Kidney epithelial cell (primary cell): ENCODE data around the gene FCSK. TPM values are rescaled to one million over a fixed set of nuclear protein-coding genes. Genes with fewer than 3 reads are reported as not detected.
"Not testable (repeated sequence)": the region's sequence is repeated elsewhere in the genome, so short reads cannot be mapped to it uniquely, and the experiment has no call there.

Source experiments
- DNase-seq: peaks from one replicate; pipeline ENCODE4 v3.0.0-alpha.2; 2010; ENCODE audit warnings: low read depth
- H3K27me3 ChIP-seq: 2 replicates; pipeline ENCODE4 v1.6.0; 2011; ENCODE audit warnings: low read length; ENCODE audit not compliant: control insufficient read depth, insufficient read depth
- H3K36me3 ChIP-seq: 2 replicates; pipeline ENCODE4 v1.5.1; 2011; ENCODE audit warnings: low read length; ENCODE audit not compliant: control insufficient read depth, insufficient read depth
- H3K4me3 ChIP-seq: 2 replicates; pipeline ENCODE4 v1.5.1; 2011; ENCODE audit warnings: low read depth, mild to moderate bottlenecking, control low read depth, low read length
- total RNA-seq: library from RNA; depleted of rRNA; stranded (reverse); fragments of >200 nt; gene quantifications from 2 replicates; pipeline ENCODE4 v1.2.3, GENCODE V29; 2015
- TF ChIP-seq, protein P1 (sequence below): IDR thresholded peaks from 2 replicates; pipeline ENCODE4 v1.5.1; 2011; ENCODE audit warnings: mild to moderate bottlenecking, moderate library complexity, low read length, control low read depth, inconsistent platforms; ENCODE audit not compliant: insufficient read depth, poor library complexity, severe bottlenecking

FCSK gene
- 19.9 and 23.2 TPM in 2 replicates for total RNA-seq

DNA sequence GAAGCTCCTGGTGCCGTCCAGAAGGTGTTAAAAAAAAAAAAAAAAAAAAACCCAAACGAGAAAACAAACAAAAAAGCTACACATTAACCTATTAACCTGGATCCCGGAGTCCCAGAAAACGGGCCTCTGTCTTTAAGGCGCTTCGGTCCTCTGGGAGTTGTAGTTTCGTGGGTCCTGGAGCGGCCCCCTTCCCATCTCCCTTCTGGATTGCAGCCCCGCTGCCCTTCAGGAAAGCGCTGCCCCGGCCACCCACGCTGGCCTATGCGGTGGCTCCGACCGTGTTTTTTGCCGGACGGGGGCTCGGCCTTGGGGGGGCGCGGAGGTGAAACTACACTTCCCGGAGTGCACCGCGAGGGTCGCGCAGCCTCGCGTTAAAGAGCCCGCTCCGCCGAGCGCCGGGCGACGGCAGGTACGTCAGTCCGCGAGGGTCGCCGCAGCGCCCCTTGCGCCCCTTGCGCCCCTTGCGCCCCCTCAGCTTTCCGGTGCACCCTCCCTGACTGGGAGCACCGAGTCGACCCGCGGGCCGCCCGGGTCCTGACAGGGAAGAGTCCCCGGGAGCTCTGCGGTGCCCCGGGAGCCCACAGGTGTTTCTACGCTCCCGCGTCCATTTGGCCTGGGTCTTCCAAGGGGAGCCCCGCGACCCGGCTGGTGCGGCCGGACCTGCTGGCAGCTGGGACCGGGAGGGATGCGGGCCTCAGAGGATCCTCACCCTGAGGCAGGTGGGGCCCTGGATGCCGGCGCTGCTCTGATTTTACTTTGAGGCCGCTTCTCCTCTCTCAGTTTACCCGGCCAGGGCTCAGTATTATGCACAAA lies at the start of gene FCSK:
Gene FCSK (plus strand): TSS at position 374 of the 813 bp plus-strand sequence. CDS start 8,596 bp downstream, outside the sequence.
- TF ChIP-seq, protein P1, sequence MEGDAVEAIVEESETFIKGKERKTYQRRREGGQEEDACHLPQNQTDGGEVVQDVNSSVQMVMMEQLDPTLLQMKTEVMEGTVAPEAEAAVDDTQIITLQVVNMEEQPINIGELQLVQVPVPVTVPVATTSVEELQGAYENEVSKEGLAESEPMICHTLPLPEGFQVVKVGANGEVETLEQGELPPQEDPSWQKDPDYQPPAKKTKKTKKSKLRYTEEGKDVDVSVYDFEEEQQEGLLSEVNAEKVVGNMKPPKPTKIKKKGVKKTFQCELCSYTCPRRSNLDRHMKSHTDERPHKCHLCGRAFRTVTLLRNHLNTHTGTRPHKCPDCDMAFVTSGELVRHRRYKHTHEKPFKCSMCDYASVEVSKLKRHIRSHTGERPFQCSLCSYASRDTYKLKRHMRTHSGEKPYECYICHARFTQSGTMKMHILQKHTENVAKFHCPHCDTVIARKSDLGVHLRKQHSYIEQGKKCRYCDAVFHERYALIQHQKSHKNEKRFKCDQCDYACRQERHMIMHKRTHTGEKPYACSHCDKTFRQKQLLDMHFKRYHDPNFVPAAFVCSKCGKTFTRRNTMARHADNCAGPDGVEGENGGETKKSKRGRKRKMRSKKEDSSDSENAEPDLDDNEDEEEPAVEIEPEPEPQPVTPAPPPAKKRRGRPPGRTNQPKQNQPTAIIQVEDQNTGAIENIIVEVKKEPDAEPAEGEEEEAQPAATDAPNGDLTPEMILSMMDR: no peak
- Histone ChIP-seq H3K36me3 (no peaks in the 10 kb centered on the region), H3K27me3 (no peaks in the 10 kb centered on the region), H3K4me3 (peak within 1 kb of the TSS; percentile 77)
- no peak for DNase-seq

DNA sequence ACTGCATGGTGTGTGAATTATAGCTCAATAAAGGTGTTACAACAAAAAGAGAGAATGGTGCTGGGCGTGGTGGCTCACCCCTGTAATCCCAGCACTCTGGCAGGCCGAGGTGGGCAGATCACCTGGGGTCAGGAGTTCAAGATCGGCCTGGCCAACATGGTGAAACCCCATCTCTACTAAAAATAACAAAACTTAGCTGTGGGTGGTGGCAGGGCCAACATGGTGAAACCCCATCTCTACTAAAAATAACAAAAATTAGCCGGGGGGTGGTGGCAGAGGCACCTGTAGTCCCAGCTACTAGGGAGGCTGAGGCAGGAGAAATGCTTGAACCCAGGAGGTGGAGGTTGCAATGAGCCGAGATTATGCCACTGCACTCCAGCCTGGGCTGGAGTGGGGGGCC lies 48.3 kb upstream of the FCSK start:
- H3K36me3 ChIP-seq, DNase-seq, H3K4me3 ChIP-seq, H3K27me3 ChIP-seq: not testable (repeated sequence)

DNA sequence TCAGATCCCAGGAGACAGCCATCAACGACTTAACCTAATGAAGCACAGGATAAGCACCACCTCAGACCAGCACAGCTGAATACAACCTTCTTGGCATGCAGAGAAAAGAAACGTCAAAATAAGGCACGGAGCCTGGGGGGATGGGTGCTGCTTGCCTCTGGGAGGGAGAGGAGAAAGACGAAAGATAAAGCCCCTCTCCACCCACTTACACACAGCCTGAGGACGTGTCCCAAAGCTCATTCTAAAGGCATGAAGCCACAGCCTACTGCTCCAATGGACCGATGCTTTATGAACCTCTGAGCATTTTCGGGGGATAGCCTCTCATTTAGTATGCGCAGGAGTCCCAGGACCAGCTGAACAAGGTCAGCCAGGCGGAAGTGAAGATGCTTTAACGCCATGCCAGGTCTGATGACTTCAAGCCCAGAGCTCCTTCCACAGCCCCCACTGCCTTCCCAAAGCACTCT lies 46.6 kb upstream of the FCSK start:
- Histone ChIP-seq H3K27me3 (no peaks in the 10 kb centered on the region), H3K36me3 (peaks cover 1% of the 10 kb centered on the region), H3K4me3 (no peak overlapping the region)
- TF ChIP-seq, protein P1: no peak
- DNase-seq: no peak

DNA sequence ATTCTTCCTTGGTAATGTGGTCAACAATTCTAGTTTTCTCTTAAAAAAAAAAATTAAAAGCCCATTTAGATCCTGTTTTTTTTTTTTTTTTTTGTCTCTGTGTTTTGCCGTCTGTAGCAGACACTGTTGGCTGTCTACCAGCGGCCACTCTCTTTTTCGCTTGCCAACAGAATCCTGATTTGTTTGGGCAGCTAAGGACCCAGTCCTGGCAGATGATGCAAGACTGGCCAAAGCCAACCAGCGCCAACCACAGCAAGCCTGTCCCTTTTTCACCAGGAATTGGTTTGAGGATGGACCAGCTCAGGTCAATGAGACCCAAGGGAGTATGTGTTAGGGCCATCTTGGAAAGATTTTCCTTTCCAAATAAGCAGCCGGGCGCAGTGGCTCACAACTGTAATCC lies 43.7 kb upstream of the FCSK start:
- TF ChIP-seq, protein P1: no peak
- Histone ChIP-seq H3K36me3 (peaks cover 1% of the 10 kb centered on the region), H3K27me3 (no peaks in the 10 kb centered on the region), H3K4me3 (no peak overlapping the region)
- no peak for DNase-seq

DNA sequence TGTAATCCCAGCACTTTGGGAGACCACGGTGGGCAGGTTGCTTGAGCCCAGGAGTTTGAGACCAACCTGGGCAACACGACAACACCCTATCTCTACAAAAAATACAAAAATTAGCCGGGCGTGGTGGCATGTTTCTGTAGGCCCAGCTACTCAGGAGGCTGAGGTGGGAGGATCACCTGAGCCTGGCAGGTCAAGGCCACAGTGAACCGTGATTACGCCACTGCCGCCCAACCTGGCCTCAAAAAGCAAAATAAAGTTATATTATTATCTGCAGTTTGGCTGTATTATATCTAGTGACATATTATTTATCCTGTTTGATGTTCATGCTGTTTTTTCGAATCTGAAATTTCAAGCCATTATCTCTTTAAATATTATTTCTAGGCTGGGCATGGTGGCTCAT lies 42.0 kb upstream of the FCSK start:
- TF ChIP-seq, protein P1: no peak
- DNase-seq: no peak
- H3K4me3 ChIP-seq: no peak overlapping the region

DNA sequence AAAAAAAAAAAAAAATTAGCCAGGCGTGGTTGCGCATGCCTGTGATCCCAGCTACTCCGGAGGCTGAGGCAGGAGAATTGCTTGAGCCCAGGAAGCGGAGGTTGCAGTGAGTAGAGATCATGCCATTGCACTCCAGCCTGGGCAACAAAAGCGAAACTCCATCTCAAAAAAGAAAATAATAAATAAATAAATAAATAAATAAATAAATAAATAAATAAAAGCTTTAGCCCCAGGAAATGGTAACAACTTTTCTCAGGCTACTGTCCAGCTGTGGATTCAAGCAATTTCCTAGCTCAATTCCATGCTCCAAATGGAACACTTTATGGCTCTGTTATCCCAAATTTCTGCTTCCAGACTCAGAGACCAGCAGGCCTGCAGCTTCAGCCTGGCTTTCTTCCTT lies 40.8 kb upstream of the FCSK start:
- not testable (repeated sequence) for H3K36me3 ChIP-seq, DNase-seq, H3K4me3 ChIP-seq, H3K27me3 ChIP-seq

More for the DNA sequence above, 42.0 kb upstream of the FCSK start:
- Histone ChIP-seq H3K27me3 (no peaks in the 10 kb centered on the region), H3K36me3 (peaks cover 1% of the 10 kb centered on the region)
